Mesenchymal stem cell (in vitro differentiated cells and primary cell): ENCODE results near the gene TMEM184B.
A peak's percentile ranks its signal among the peaks of the same experiment; 100 is the strongest.

Source experiments
- DNase-seq: peaks from one replicate; pipeline ENCODE4 v3.0.0-alpha.2; 2013
- H2AFZ ChIP-seq: one replicate; pipeline ENCODE4 v1.6.1; 2013; ENCODE audit warnings: low read depth, mild to moderate bottlenecking, control low read depth, inconsistent platforms, low read length, moderate library complexity
- H2AK5ac ChIP-seq: 2 replicates; pipeline ENCODE4 v1.6.1; 2013; ENCODE audit warnings: low read length, moderate library complexity, mild to moderate bottlenecking, inconsistent platforms; ENCODE audit not compliant: severe bottlenecking
- H2BK120ac ChIP-seq: one replicate; pipeline ENCODE4 v1.6.1; 2013; ENCODE audit warnings: low read depth, mild to moderate bottlenecking, inconsistent platforms, low read length, moderate library complexity
- H2BK12ac ChIP-seq, 2 experiments: one replicate each; pipeline ENCODE4 v1.6.1; 2013; ENCODE audit warnings: inconsistent platforms in 2 of 2, low read length in 2 of 2, mild to moderate bottlenecking in 2 of 2, moderate library complexity in 2 of 2, control low read depth in 1 of 2
- H2BK15ac ChIP-seq: one replicate; pipeline ENCODE4 v1.6.1; 2013; ENCODE audit warnings: mild to moderate bottlenecking, low read depth, inconsistent platforms; ENCODE audit not compliant: poor library complexity, severe bottlenecking
- H2BK5ac ChIP-seq: 2 replicates; pipeline ENCODE4 v1.6.1; 2013; ENCODE audit warnings: low read depth, mild to moderate bottlenecking, low read length, control low read depth, inconsistent platforms; ENCODE audit not compliant: poor library complexity, severe bottlenecking
- H3K14ac ChIP-seq, 2 experiments: one replicate each; pipeline ENCODE4 v1.6.1; 2013; ENCODE audit warnings: inconsistent platforms in 2 of 2, low read length in 2 of 2, control low read depth in 1 of 2, mild to moderate bottlenecking in 1 of 2, moderate library complexity in 1 of 2
- H3K18ac ChIP-seq, 2 experiments: one replicate each; pipeline ENCODE4 v1.6.1; 2013; ENCODE audit warnings: inconsistent platforms in 2 of 2, low read length in 2 of 2, control low read depth in 1 of 2, low read depth in 1 of 2, mild to moderate bottlenecking in 1 of 2
- H3K23ac ChIP-seq, 2 experiments: one replicate each; pipeline ENCODE4 v1.6.1; 2013; ENCODE audit warnings: inconsistent platforms in 2 of 2, low read length in 2 of 2, mild to moderate bottlenecking in 2 of 2, moderate library complexity in 2 of 2, control low read depth in 1 of 2
- H3K27ac ChIP-seq: 2 replicates; pipeline ENCODE4 v1.5.1; 2013; ENCODE audit warnings: mild to moderate bottlenecking, moderate library complexity, low read length, control low read depth, inconsistent platforms; ENCODE audit not compliant: poor library complexity, severe bottlenecking
- H3K27me3 ChIP-seq, 2 experiments: 2 replicates each; pipeline versions ENCODE4 v1.6.1 to v1.7.0; 2013; ENCODE audit warnings: low read length in 2 of 2, mild to moderate bottlenecking in 2 of 2, moderate library complexity in 2 of 2, control low read depth in 1 of 2, inconsistent platforms in 1 of 2; ENCODE audit not compliant: control insufficient read depth in 1 of 2, insufficient read depth in 1 of 2
- H3K36me3 ChIP-seq, 2 experiments: 2 replicates each; pipeline versions ENCODE4 v1.6.1 to v1.7.0; 2013; ENCODE audit warnings: low read length in 2 of 2, control low read depth in 1 of 2, inconsistent platforms in 1 of 2, low read depth in 1 of 2, mild to moderate bottlenecking in 1 of 2; ENCODE audit not compliant: insufficient read depth in 2 of 2, control insufficient read depth in 1 of 2
- H3K4ac ChIP-seq, 2 experiments: one replicate each; pipeline ENCODE4 v1.6.1; 2013; ENCODE audit warnings: inconsistent platforms in 2 of 2, low read length in 2 of 2, mild to moderate bottlenecking in 2 of 2, moderate library complexity in 2 of 2, control low read depth in 1 of 2, low read depth in 1 of 2
- H3K4me1 ChIP-seq: 2 replicates; pipeline ENCODE4 v1.6.1; 2013; ENCODE audit warnings: low read depth, low read length, control low read depth; ENCODE audit not compliant: control insufficient read depth, insufficient read depth
- H3K4me2 ChIP-seq: 2 replicates; pipeline ENCODE4 v1.6.1; 2013; ENCODE audit warnings: low read length, mild to moderate bottlenecking, inconsistent platforms; ENCODE audit not compliant: poor library complexity, severe bottlenecking
- H3K4me3 ChIP-seq, 2 experiments: 2 replicates each; pipeline versions ENCODE4 v1.5.1 to v1.7.0; 2013; ENCODE audit warnings: low read length in 2 of 2, mild to moderate bottlenecking in 2 of 2, control low read depth in 1 of 2, low read depth in 1 of 2; ENCODE audit not compliant: insufficient read depth in 1 of 2
- H3K79me1 ChIP-seq: replicated peaks from 2 replicates; pipeline ENCODE4 v1.6.1; 2013; ENCODE audit warnings: mild to moderate bottlenecking, control low read depth, low read length, inconsistent platforms; ENCODE audit not compliant: poor library complexity, severe bottlenecking
- H3K9ac ChIP-seq: 2 replicates; pipeline ENCODE4 v1.7.0; 2013; ENCODE audit warnings: mild to moderate bottlenecking, low read length, moderate library complexity
- H3K9me3 ChIP-seq: 2 replicates; pipeline ENCODE4 v1.7.0; 2013; ENCODE audit warnings: mild to moderate bottlenecking, low read length; ENCODE audit not compliant: control insufficient read depth
- H4K8ac ChIP-seq: one replicate; pipeline ENCODE4 v1.6.1; 2013; ENCODE audit warnings: inconsistent platforms, mild to moderate bottlenecking, low read length, moderate library complexity
- H4K91ac ChIP-seq: one replicate; pipeline ENCODE4 v1.6.1; 2013; ENCODE audit warnings: mild to moderate bottlenecking, low read length, inconsistent platforms
- WGBS: methylation state at CpG from one replicate; pipeline ENCODE4 v1.1.7; 2013; ENCODE audit warnings: mixed read lengths; 5-methylcytosine and 5-hydroxymethylcytosine counted together

The TMEM184B gene

DNA sequence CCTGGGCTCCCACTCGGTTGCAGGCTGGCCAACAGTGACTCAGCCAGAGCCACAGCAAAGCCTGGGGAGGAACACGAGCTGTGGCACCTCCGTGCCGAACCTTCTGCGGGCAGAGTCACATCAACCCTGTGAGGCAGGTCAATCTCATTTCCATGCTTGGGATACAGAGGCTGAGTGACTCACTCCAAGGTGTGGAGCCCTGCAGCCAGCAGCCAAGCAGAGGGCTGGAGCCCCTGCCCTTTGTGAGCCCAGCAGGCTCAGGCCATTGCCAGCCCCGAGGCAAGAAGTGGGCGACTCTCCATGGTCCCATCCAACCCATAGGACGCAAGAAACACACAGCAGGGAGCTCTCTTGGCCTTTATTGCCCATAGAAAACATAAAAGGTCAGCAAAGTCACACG is 23.1 kb upstream of the TMEM184B start:
- Histone ChIP-seq H2BK120ac (no peak overlapping the region), H2AK5ac (no peak overlapping the region), H3K4me3 (no peak overlapping the region), H3K18ac (no peak overlapping the region), H3K9ac (no peak overlapping the region), H3K27me3 (no peaks in the 10 kb centered on the region), H3K27ac (no peak overlapping the region), H2BK15ac (no peak overlapping the region), H4K91ac (no peak overlapping the region), H3K4me1 (peaks cover 25% of the 10 kb centered on the region), H3K4ac (no peak overlapping the region), H2BK12ac (no peak overlapping the region), H3K79me1 (peaks cover 52% of the 10 kb centered on the region), H4K8ac (no peak overlapping the region), H3K23ac (no peak overlapping the region), H2AFZ (no peak overlapping the region), H3K9me3 (no peaks in the 10 kb centered on the region), H3K36me3 (peaks cover 97 to 99% of the 10 kb centered on the region in 2 experiments), H3K4me2 (no peak overlapping the region), H2BK5ac (no peak overlapping the region), H3K14ac (no peak overlapping the region)
- DNase-seq: no peak
- 92% methylated on average over 9 of the region's 9 CpGs for WGBS

DNA sequence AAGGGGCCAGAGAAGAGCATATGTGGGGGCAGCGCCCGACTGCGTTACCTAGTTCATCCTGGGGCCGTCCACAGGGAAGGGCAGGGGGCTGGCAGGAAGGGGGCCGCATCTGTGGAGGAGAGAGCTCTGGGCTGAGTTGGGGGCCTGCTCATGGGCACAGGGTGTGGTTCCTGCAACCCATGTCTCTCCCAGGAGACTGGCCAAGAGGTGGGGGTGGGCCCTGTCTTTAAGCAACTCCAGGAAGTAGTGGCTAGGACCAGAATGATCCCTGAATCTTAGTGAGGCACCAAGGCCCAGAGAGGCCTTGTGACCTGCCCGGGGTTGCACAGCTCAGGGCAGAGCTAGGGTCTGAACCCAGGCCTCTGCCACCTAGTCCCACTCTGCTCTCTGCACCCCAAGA is 22.5 kb upstream of the TMEM184B start:
- no peak overlapping the region for H3K18ac ChIP-seq
- H3K9ac ChIP-seq: no peak overlapping the region
- H4K91ac ChIP-seq: no peak overlapping the region
- H2AFZ ChIP-seq: no peak overlapping the region
- H3K36me3 ChIP-seq: peaks cover 94 to 99% of the 10 kb centered on the region in 2 experiments
- no peak overlapping the region for H3K27ac ChIP-seq
- no peak overlapping the region for H3K23ac ChIP-seq
- H4K8ac ChIP-seq: no peak overlapping the region
- H2BK12ac ChIP-seq: no peak overlapping the region
- H3K27me3 ChIP-seq: no peaks in the 10 kb centered on the region
- peaks cover 48% of the 10 kb centered on the region for H3K79me1 ChIP-seq
- H2BK120ac ChIP-seq: no peak overlapping the region
- DNase-seq: no peak
- WGBS: 97% methylated on average over 6 of the region's 6 CpGs
- H3K4me1 ChIP-seq: peaks cover 25% of the 10 kb centered on the region
- no peak overlapping the region for H2BK5ac ChIP-seq
- H2BK15ac ChIP-seq: no peak overlapping the region
- H3K14ac ChIP-seq: no peak overlapping the region
- no peak overlapping the region for H3K4ac ChIP-seq
- H3K4me3 ChIP-seq: no peak overlapping the region
- no peak overlapping the region for H3K4me2 ChIP-seq
- no peak overlapping the region for H2AK5ac ChIP-seq
- H3K9me3 ChIP-seq: no peaks in the 10 kb centered on the region

DNA sequence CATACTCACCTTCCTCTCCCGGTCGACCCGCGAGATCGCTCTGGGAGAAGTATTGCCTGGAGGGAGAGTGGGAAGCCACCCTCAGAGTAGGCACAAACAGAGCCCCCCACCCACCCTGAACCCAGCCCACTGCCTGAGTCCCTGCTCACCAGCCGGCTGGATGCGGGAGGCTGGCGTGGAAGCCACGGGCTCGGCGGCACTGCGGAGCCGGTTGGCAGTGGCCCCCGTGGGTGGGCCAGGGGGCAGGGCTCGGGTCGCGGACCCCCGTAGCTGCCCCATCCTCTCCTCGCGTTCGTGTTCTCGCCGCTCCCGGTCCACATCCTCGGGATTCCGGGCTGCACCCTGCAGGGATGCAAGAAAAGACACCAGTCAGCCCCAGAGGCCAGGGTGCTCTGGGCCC is 21.4 kb upstream of the TMEM184B start:
- no peak overlapping the region for H2BK12ac ChIP-seq
- no peak overlapping the region for H2BK120ac ChIP-seq
- no peak overlapping the region for H3K23ac ChIP-seq
- H4K8ac ChIP-seq: no peak overlapping the region
- WGBS: 98% methylated on average over 21 of the region's 26 CpGs
- no peaks in the 10 kb centered on the region for H3K27me3 ChIP-seq
- H3K9me3 ChIP-seq: no peaks in the 10 kb centered on the region
- H2AFZ ChIP-seq: no peak overlapping the region
- peaks cover 17% of the 10 kb centered on the region for H3K4me1 ChIP-seq
- no peak overlapping the region for H3K4ac ChIP-seq
- no peak overlapping the region for H3K9ac ChIP-seq
- no peak overlapping the region for H4K91ac ChIP-seq
- no peak overlapping the region for H3K27ac ChIP-seq
- H3K18ac ChIP-seq: no peak overlapping the region
- H2BK15ac ChIP-seq: no peak overlapping the region
- no peak overlapping the region for H3K4me3 ChIP-seq
- no peak overlapping the region for H2BK5ac ChIP-seq
- H3K36me3 ChIP-seq: peaks cover 94 to 99% of the 10 kb centered on the region in 2 experiments
- H3K79me1 ChIP-seq: peaks cover 41% of the 10 kb centered on the region
- H3K4me2 ChIP-seq: no peak overlapping the region
- no peak overlapping the region for H3K14ac ChIP-seq
- DNase-seq: no peak
- no peak overlapping the region for H2AK5ac ChIP-seq

DNA sequence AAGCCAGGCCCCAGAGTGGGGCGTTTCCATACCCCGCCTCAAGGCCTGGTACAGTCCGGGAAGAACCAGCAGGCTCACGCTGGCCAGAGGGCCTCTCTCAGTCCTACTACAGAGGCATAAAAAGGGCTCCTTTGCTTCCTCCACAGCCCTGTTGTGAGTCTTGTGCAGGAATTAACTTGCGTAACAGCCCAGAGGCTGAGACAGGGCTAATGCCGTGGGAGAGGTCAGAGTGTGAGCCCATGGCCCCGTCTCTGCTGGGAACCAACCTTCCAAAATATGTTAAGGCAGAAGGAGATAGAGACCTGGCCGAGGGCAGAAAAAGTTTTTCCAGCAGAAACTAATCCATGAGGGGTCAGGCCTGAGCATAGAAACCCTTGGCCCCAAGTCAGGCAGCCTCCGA is 19.9 kb upstream of the TMEM184B start:
- peaks cover 38% of the 10 kb centered on the region for H3K79me1 ChIP-seq
- no peak overlapping the region for H3K14ac ChIP-seq
- H3K23ac ChIP-seq: no peak overlapping the region
- no peak overlapping the region for H4K91ac ChIP-seq
- no peak overlapping the region for H2AK5ac ChIP-seq
- H2BK12ac ChIP-seq: no peak overlapping the region
- H2BK120ac ChIP-seq: no peak overlapping the region
- no peak overlapping the region for H2BK5ac ChIP-seq
- no peak overlapping the region for H2BK15ac ChIP-seq
- H3K27me3 ChIP-seq: no peaks in the 10 kb centered on the region
- H3K36me3 ChIP-seq: peaks cover 86 to 91% of the 10 kb centered on the region in 2 experiments
- no peak overlapping the region for H2AFZ ChIP-seq
- no peak overlapping the region for H3K9ac ChIP-seq
- no peak overlapping the region for H3K18ac ChIP-seq
- peak; percentile 69 for DNase-seq
- H3K4ac ChIP-seq: no peak overlapping the region
- WGBS: 86% methylated on average over 9 of the region's 9 CpGs
- H3K27ac ChIP-seq: no peak overlapping the region
- H3K4me3 ChIP-seq: no peak overlapping the region
- peaks cover 6% of the 10 kb centered on the region for H3K4me1 ChIP-seq
- no peaks in the 10 kb centered on the region for H3K9me3 ChIP-seq
- no peak overlapping the region for H3K4me2 ChIP-seq
- no peak overlapping the region for H4K8ac ChIP-seq
